Tibial nerve (tissue), 4 donors: ENCODE data around the gene PTGIR.

Experiments
- CTCF ChIP-seq, 5 experiments: fragments of 200-600 bp in 3 of 5; fragments of 450-650 bp in 2 of 5; sonication (generic) in 3 of 5; IDR thresholded peaks; one replicate each; pipeline ENCODE4 v1.5.1; 2016 to 2019; ENCODE audit warnings: antibody characterized with exemption in 5 of 5, mild to moderate bottlenecking in 3 of 5, moderate library complexity in 2 of 5
- EP300 ChIP-seq, 2 donors: sonication (generic); formaldehyde crosslinking; IDR thresholded peaks; one replicate each; pipeline ENCODE4 v1.6.1; 2017; ENCODE audit warnings: antibody characterized with exemption in 2 of 2, mild to moderate bottlenecking in 1 of 2
- POLR2A ChIP-seq, 2 donors: fragments of 450-650 bp; IDR thresholded peaks; one replicate each; pipeline ENCODE4 v1.6.1; 2017; ENCODE audit warnings: antibody characterized with exemption in 2 of 2, mild to moderate bottlenecking in 2 of 2, moderate library complexity in 2 of 2

DNA sequence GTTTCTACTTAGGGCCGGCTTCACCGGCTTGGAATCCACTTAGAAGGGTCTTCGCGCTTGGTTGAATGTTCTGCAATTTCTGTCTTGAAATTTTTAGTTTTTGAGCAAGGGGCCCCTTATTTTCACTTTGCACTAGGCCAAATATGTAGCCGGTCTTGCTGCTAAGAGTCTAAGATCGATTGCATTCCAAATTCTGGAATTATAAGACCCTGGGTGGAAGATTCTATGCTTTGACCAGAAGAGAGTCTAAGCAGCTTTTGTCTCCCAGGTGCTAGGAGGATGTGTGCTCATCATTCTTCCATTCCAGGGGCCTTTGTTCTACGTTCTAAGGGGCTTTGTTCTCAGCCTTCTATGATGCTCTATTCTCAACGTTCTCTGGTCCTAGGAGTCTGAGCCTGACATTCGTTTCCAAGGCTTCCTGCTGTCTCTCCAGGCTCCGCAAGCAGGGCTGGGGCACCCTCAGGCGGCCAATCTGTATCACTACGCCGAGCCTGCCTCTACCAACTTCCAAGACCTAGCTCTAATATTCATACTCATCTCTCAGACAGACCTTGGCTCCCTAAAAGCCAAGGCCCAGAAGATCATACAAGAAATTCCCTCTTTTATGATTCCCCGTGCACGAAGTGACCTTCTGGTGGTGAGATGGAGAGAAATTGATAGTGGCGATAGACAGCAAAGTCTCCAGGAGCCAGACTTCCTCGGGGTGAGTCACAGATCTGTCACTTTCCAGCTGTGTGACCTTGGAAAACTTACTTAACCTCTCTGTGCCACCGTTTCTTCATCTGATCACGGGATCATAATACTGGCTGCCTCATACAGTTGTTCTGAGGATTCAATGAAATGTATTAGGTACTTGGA is 37.1 kb upstream of the PTGIR start:
- TF ChIP-seq CTCF (IDR thresholded peaks at IDR 0.05) (peak; percentile 89 to 95 (median 92)), POLR2A (IDR thresholded peaks at IDR 0.05) (no peak), EP300 (IDR thresholded peaks at IDR 0.05) (peak in 1 of 2 donors; percentile 18)
